GM18870 (cell line): Measurements from ENCODE around the gene LAPTM5.

Experiments used
- ATAC-seq: cut with Tn5 transposase; IDR thresholded peaks from one replicate; pipeline ENCODE4 v1.9.1; 2021; ENCODE audit warnings: moderate library complexity; ENCODE audit not compliant: unreplicated experiment

Gene LAPTM5

DNA sequence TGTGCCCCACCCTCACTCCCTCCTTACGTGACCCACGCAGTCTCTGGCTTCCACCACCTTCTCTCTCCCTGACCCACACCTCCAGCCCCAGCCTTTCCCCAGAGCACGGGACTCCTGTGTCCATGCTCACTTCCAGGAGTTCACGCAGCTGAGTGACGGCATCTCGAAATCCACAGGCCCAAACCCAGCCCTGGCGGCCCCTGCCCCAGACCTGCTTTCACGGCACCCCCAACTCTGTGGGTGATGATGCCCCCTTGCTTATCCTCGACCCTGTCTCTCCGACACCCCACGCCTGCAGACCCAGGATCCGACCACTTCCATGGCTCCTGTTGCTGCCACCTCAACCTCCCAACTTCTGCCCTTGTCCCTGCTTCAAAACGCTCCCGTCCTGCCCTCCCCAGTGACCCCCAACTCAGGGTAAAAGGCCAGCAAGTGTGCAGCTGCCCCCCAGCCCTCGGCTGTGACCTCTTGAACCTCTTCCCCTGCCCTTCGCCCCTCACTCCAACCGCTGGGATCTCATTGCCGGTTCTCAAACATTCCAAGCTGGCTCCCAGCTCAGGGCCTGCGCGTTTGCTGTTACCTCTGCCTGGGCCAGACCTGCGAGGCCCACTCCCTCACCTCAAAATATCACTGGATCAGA lies 30.4 kb upstream of the LAPTM5 start:
- ATAC-seq, result no peak

DNA sequence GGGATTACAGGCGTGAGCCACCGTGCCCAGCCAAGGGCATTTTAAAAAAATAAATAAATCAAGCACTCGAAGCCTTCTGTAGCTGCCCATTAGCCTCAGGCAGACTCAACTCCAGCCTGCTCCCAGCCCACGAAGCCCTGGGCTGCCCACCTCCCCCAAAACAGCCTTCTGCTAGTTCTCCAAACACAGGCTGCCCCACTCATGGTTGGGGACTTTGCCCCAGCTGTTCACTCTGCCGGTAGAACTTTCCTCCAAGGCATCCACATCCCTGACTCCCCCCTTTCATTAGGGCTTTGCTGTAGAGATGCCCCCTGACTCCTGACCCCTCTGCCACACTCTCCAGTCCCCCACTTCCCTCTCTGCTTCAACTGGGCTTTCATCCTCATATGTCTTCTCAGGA lies 29.7 kb upstream of the LAPTM5 start:
- no peak for ATAC-seq

DNA sequence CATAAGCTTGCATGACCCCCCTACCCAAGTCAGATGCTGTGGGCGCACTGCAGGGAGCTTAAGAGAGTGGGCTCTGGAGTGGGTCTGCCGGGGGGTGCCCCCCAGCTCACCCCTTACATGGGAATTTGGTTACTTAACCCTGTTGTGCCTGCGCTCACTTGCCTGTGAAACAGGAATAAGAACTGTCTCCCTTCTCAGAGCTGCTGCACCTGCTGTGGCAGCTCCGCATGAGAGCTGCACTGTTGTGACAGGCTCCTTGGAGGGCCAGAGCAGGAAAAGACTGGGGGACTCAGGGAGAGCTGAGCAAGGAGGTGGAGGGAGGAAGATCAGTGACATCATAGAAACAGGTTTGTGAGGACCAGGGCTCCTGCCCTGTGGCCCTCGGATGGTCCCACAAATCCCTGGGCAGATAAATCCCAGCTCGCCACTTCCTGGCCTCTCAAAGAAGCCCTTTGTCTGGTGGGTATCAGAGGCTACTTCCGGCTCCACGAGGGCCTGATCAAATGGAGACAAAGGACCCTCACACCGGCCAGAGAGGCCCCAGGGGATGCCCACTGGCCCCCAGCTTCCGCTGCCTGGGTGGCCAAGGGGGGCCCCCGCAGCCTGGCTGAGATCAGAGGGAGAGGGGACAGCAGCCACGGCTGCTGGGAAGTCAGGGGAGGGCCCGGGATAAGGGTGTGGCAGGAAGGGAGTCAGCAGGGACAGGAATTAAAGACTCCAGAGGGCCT lies 28.9 kb upstream of the LAPTM5 start:
- no peak for ATAC-seq

DNA sequence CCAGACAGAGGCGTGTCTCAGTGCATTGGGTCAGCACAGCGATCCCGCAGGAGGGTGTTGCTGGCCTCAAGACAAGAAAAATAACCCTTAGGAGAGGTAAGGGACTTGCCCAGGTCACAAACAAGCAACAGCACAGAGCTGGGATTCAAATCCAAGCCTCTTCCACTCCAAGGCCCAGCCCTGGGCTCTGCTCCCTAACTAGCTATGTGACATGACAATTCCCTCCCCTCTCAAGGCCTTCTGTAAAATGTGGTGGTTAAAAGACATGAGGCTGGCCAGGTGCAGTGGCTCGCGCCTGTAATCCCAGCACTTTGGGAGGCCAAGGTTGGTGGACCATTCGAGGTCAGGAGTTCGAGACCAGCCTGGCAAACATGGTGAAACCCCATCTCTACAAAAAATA lies 28.1 kb upstream of the LAPTM5 start:
- ATAC-seq, result no peak

DNA sequence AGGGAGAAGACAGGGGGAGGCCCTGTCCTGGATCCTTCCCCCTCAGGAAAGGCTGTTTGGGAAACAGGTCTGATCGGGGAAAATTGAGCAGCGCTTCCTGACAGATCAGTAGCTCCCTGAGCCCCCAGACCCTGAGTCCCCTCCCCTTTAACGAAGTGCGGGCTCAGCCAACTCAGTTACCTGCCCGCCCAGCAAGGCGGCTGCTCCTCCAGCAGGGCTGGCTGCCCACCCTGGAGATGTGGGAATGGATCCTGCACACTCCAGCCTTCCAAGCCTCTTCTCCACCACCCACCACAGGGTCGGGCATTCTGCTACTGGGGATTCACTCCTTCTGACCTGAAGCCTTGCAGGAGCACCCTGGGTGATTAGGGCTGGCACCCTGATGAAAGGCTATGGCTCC lies 27.6 kb upstream of the LAPTM5 start:
- ATAC-seq, result no peak

DNA sequence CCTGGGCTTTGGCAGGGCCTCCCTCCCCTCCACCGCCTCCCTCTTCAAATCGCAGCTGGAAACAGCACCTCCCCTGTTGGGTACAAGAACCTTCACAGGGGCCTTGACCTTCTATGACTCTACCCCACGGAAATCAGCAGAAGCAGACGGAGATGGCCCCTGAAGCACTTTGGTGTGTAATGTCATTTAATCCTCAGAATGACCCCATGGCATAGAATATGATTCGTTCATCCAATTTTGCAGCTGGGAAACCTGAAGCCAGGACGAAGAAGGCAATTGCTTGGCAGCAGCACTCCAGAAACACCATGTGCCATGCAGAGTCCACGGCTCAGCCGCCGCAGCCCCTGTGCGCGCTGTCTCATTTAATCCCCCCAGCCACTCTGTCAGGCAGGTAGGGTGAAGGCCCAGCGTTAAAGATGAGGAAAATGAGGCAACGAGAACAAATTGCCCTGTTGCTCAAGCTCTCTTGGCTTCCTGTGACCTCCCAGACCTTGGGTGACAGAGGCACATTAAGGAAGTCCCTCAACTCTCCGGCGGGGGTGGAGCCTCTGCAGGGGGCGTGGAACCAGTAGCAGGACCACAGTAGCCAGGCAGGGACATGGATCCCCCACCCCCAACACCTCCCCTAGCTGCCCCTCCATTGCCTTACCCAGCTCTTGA lies 25.8 kb upstream of the LAPTM5 start:
- ATAC-seq, result no peak

DNA sequence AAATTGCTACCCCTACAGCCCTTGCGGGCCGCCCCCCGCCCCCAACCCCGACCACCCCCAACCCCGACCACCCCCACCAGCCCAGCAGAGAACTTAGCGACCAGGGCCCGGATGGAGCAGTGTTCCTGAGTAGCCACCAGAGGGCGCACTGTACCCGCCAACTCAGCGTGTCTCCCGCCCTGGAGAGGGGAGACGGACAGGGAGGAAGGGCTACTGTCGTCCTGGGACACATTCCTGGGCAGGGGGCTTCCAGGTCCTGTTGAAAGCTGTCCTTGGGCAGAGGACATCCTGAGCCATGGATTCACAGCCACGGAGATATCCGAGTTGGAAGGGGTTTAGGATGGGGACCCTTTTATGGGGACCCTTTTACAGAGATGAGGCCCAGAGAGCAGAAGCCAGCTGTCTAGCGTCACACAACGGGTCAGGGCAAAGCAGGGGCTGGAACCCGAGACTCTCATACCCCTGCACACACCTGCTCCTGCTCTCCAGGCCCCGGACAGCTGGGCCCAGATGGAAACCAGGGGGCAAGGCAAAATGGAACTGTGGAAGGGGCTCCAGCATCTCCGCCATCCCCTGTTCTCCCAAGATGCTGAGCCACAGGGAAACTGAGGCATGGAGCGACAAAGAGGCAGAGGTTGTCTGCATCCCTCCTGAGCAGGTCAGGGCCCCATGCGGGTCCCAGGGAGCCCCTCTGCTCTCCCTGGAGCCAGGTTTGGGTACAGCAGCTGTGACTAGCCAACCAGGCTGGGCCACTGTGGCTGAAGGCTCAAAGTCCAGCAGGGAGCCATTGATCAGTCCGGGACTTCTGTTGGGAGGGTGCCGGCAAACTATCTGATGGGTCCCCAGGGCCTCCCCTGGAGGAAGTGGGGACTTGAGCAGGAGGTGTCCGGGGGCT lies 25.0 kb upstream of the LAPTM5 start:
- ATAC-seq, result no peak

DNA sequence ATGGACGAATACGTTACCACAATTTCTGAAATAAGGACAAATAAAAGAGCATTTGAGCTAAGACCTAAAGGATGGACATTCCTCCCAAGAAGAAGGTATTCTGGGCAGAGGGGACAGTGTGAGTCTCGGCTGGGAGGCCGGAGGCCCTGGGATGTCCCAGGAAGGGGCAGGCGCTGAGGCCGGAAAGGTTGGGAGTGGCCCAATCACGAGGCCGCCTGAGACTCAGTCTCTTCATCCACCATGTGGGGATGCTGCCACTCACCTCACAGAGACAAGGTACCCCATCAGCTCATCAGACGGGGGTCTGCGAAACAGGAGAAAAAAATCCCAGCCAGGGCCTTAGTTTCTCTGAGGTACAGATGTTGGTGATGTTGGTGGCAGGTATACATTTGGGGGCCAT lies 24.3 kb upstream of the LAPTM5 start:
- ATAC-seq, result no peak

DNA sequence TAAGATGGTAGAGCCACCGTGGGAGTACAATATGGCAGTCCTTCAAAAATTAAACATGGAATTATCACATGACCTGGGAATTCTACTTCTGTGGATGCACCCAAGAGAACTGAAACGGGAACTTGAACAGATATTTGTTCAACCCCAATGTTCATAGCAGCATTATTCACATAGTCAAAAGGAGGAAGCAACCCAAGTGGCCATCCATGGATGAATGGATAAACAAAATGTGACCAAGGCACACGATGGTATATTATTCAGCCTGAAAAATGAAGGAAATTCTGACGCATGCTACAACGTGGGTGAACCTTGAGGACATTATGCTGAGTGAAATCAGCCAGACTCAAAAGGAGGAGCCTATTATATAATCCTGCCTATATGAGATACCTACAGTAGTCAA lies 22.8 kb upstream of the LAPTM5 start:
- ATAC-seq, result no peak

DNA sequence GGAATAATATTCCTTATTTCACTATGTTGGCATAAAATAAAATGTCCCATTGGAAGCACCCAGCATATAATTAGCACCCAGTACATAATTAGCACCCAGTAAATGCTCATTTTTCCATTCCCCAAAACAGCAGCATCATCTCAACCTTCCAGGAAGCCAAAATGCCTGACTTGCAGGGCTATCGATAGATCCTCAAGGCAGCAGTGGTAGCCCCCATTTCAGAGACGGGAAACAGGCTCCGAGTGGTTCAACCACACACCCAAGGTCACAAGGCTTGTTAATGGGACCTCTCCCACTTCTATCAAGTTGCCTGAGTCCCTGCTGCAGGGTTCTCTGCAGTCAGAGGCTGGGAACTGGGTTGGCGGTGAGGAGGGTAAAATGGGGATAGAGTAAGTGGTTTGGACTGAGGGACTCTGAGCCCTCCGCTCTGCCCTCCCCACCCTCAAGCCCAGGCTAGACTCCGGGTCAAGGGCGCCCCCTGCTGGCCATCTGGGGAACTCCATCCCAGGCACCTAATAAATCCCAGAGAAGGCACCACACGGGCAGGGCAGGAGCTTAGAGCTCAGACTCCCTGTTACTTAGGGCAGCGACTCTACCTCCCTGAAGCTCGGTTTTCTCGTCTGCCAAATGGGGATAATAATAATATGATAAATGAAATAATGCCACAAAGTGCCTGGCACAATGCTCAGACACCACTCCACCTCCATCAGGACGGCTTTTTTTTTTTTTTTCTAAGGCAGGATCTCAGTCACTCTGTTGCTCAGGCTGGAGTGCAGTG lies 21.9 kb upstream of the LAPTM5 start:
- ATAC-seq, result no peak

DNA sequence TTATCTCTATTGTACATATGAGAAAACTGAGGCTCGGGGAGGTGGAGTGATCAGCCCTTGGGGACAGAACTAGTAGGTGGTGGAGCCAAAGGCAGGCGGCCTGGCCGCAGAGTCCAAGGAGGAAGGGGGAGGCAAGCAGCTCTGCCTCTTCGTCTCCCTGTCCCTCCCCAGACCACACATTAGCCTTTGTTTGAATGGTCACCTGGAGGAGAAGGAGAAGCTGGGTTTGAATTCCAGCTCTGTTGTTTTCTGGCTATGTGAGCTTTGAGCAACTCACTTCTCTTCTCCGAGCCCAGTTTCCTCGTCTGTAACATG lies 21.4 kb upstream of the LAPTM5 start:
- no peak for ATAC-seq

DNA sequence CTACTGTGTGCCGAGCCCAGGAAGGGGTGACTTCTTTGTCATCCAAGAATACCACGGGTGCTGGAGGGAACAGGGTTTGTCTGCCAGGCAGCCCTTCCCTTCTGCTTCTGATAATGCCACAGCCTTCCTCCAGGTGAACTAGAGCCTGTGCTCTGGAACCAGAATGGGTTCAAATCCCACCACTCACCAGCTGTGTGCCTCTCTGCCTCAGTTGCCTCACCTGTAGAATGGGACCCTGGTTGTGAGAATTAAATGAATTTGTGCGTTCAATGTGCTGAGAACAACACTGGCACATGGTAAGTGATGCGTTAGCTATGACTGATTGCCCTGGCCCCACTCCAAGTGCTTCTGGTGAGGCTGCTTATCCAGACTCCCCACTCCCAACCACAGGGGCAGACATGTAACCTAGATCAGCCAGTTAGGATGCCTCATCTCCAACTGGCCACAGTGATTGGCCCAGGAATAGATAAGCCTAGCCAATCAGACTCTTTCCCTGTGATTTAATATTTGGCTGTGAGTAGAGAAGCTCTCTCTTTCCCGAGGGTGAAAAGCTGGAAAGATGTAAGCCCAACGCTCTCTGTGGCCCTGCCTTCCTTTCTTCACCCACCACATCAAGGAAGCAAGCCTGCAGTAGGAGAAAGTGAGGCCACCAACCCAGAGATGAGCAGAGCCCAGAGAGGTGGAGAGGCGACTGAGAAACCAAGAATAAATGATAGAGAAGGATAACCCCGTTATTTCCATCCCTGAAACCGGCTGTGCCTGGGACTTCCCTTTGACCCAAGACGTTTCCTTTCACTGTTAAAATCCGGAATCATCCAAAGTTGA lies 20.8 kb upstream of the LAPTM5 start:
- no peak for ATAC-seq

DNA sequence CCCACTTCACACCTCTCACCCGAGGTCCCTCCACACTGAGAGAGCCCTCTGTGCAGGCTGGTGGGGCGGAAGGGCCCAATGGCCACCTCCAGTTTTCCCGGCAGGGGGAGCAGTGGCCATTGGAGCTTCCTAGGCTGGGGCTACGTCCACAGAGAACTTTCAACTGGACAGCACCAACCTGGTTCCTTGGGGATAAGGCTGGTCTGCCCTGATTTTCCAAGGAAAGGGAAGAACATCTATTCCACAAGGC lies 20.3 kb upstream of the LAPTM5 start:
- no peak for ATAC-seq

DNA sequence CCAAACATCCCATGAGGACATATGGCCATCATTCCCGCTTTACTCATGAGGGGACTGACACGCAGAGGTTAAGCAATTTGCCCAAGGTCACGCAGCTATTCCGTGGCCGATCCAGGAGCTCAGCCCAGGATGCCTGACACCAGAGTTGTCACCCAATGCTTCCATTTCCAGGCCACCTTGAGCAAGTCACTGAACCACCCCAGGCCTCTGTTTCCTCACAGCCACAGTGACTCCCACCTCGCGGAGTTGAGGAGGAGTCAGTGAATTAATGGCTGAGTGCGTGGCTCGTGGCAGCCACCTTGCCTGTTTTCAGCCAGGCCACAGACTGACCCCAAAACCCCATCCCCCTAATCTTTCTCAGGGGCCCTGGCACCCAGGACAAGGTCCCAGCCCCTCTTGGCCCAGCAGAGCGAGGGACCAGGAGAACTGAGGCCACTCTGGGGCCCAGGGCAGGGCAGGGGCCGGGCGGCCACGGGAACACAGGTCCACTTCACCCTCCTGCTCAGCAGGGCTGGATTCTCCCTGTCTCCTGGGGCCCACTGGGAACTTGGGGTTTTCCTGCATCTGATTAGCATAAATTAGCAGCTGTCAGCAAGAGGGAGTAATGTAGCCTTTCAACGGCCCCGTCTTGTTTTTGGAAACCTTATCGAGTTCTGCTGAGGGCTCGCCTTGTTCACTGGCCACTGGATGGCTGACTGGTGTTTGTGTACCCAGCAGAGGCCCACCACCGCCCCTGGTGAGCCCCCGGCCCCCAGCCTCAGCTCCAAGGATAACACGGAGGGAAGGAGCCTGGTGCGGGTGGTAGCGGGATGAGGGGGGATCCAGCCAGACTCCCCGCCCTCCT lies 19.7 kb upstream of the LAPTM5 start:
- ATAC-seq, result no peak

DNA sequence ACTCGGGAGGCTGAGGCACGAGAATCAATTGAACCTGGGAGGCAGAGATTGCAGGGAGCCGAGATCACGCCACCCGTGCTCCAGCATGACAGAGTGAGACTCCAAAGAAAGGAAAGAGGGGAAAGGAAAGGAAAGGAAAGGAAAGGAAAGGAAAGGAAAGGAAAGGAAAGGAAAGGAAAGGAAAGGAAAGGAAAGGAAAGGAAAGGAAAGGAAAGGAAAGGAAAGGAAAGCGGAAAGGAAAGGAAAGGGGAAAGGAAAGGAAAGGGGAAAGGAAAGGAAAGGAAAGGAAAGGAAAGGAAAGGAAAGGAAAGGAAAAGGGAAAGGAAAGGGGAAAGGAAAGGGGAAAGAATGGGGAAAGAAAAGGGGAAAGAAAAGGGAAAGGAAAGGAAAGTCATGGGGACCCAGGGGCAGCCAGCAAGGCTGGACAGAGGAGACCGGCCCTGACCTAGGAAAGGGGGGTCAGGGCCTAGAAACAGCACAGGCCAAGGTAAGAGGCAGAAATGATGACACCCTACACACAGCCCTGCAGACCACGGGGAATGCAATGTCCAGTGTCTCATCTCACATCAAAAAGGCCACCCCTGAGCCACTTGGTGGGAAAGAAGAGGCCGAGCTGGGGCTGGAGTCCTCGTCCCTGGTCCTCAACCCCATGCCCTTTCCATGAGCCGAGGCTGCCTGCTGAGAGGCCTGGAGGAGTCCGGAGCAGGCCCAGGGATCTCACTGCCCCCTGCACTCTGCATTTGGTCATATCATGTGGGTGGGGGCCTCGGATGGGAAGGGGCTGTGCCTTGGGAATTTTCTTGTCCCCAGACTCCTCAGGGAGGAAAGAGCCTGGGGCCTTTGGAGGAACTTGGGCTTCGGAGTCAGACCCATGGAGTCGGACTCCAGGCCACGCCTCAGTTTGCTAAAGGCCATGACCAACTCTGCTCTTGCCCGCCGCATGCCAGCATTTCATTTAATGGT lies 18.8 kb upstream of the LAPTM5 start:
- ATAC-seq, result no peak

DNA sequence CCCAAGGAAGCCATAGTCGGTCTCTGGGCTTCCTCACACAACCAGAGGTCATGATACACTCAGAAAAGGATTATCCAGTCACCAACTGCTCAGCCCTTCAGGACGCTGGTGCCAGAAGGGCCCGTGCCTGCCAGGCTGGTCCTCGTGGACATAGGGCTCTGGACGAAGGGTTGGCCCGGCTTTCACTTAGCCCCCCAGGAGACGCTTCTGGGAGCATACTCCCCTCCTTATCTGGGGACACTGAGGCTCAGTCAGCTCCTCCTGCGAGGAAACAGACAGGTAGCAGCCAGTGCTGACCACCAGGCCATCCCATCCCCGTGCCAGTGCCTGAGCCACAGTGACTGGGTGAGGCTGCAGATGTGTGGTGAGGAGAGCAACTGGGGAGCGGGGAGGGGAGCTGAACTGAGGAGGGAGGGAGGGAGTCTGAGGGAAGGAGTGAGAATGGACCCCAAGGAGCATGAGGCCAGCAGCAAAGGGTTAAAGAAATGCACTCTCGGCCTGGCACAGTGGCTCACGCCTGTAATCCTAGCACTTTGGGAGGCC lies 17.9 kb upstream of the LAPTM5 start:
- ATAC-seq, result no peak

DNA sequence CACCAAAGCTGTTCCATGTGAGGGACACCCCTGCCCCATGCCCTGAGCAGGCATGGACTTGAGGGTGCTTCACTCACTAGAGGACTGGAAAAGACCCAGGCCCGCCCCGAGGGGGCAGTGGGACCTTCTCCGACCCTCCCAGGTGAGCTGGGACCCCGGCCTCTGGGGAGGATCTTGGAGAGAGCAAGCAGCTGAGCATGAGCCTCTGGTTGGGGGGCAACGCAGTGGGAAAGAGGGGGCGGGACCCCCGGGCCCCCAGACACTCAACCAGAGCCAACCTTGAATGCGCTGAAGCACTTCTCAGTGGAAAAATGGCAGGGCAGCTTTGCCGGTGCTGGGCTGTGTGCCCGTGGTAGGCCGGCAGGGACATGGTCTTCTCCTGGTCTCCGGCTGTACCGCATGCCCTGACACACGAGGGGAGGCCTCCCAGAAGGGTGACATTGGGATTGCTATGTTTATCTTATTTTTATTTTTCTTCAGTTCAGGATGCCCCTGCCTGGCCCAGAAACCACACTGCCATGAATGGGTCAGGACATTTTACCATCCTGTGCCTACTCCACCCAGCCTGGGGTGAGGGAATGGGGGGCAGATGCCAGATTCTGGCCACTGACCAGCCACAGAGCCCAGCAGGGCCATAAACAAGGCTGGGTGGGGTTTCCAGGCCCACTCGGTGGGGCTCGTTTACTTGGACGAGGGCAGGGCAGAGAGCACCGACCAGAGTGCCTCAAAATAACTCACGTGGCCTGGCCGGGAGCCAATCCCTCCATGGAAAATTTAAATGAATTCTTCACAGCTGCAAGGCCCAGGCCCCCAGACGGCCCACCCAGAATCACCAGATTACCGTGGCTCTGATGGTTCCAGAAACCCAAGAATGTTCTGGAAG lies 17.2 kb upstream of the LAPTM5 start:
- ATAC-seq, result no peak
